ENCODE results near the gene TUBG2. TPM values are rescaled to one million over a fixed set of nuclear protein-coding genes. Genes with fewer than 3 reads are reported as not detected.
"Not testable (repeated sequence)": the region's sequence is repeated elsewhere in the genome, so short reads cannot be mapped to it uniquely, and the experiment has no call there.

TUBG2 gene
- total and polyA plus RNA-seq, 5 donors = 11.6 to 21.3 (median 18.8) TPM

GRCh38 chr17:42655528-42655927 lies 3.6 kb upstream of the TUBG2 start:
- Histone ChIP-seq H3K9me3 (ENCODE audit: control insufficient read depth, low read length) (no peaks in the 10 kb centered on the region), H3K4me3 (ENCODE audit: low read length) (no peak overlapping the region), H3K27ac (ENCODE audit: low read length) (no peak overlapping the region), H3K27me3 (ENCODE audit: control insufficient read depth, insufficient read depth) (no peaks in the 10 kb centered on the region), H3K4me1 (ENCODE audit: control insufficient read depth, insufficient read depth, low read length) (peaks cover under 1% of the 10 kb centered on the region)
- no peak for DNase-seq
- 69% methylated on average over 2 of the region's 2 CpGs for WGBS
- intact Hi-C loops (cut with DNase I) = no loop called here
- no peak for ATAC-seq

- Histone ChIP-seq H3K4me3 (ENCODE audit: low read length) (no peak overlapping the region), H3K27me3 (ENCODE audit: control insufficient read depth, insufficient read depth) (no peaks in the 10 kb centered on the region), H3K27ac (ENCODE audit: low read length) (no peak overlapping the region), H3K9me3 (ENCODE audit: control insufficient read depth, low read length) (no peaks in the 10 kb centered on the region), H3K4me1 (ENCODE audit: control insufficient read depth, insufficient read depth, low read length) (peaks cover 4% of the 10 kb centered on the region)
- no peak for DNase-seq
- ATAC-seq = no peak
- intact Hi-C loops (cut with DNase I) = no loop called here
- WGBS = 88% methylated on average over 9 of the region's 9 CpGs
Measured at GRCh38 chr17:42657824-42658588, 1.1 kb upstream of the TUBG2 start.

GRCh38 chr17:42659932-42660274 lies 819 bp downstream of the TUBG2 start:
- H3K27me3 ChIP-seq (ENCODE audit: control insufficient read depth, insufficient read depth); H3K27ac ChIP-seq (ENCODE audit: low read length); H3K4me3 ChIP-seq (ENCODE audit: low read length); intact Hi-C loops (cut with DNase I); DNase-seq; H3K9me3 ChIP-seq (ENCODE audit: control insufficient read depth, low read length); H3K4me1 ChIP-seq (ENCODE audit: control insufficient read depth, insufficient read depth, low read length): not testable (repeated sequence)
- WGBS = 100% methylated on average over 1 of the region's 14 CpGs
- peak; percentile 54 to 55 for ATAC-seq

GRCh38 chr17:42660692-42661345 lies 1.7 kb downstream of the TUBG2 start:
- intact Hi-C loops (cut with DNase I) = no loop called here
- no peak overlapping the region for H3K4me3 ChIP-seq (ENCODE audit: low read length)
- H3K9me3 ChIP-seq (ENCODE audit: control insufficient read depth, low read length) = no peaks in the 10 kb centered on the region
- DNase-seq = no peak
- no peak for ATAC-seq
- H3K4me1 ChIP-seq (ENCODE audit: control insufficient read depth, insufficient read depth, low read length) = peaks cover 4% of the 10 kb centered on the region
- 46% methylated on average over 7 of the region's 7 CpGs for WGBS
- no peaks in the 10 kb centered on the region for H3K27me3 ChIP-seq (ENCODE audit: control insufficient read depth, insufficient read depth)
- H3K27ac ChIP-seq (ENCODE audit: low read length) = no peak overlapping the region

DNA sequence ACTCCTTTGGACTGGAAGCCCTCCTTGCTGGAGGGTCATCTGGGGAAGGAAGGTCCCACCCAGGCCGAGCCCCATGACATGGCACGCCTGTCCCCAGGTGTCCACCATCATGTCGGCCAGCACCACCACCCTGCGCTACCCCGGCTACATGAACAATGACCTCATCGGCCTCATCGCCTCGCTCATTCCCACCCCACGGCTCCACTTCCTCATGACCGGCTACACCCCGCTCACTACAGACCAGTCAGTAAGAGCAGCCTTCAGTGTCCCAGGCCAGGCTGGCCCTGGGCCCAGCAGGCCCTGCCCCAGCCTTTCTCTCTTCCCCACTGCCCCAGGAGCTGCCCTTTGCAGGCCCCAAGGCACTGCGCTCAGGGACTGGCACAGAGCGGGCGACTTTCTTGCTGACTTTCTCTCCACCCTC lies 6.5 kb downstream of the TUBG2 start:
- Histone ChIP-seq H3K4me1 (ENCODE audit: control insufficient read depth, insufficient read depth, low read length) (peaks cover 10% of the 10 kb centered on the region), H3K27me3 (ENCODE audit: control insufficient read depth, insufficient read depth) (no peaks in the 10 kb centered on the region), H3K27ac (ENCODE audit: low read length) (no peak overlapping the region), H3K9me3 (ENCODE audit: control insufficient read depth, low read length) (no peaks in the 10 kb centered on the region), H3K4me3 (ENCODE audit: low read length) (no peak overlapping the region)
- intact Hi-C loops (cut with DNase I) = no loop called here
- WGBS = 81% methylated on average over 14 of the region's 14 CpGs
- ATAC-seq = no peak
- DNase-seq = peak in 1 of 3 donors; percentile 64

DNA sequence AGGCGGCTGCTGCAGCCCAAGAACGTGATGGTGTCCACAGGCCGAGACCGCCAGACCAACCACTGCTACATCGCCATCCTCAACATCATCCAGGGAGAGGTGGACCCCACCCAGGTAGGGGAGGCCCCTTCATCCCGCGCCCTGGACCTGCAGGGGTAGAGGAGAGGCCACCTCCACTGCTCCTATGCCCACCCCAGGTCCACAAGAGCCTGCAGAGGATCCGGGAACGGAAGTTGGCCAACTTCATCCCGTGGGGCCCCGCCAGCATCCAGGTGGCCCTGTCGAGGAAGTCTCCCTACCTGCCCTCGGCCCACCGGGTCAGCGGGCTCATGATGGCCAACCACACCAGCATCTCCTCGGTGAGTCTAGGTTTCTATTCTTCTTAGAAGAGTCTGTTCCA lies 7.0 kb downstream of the TUBG2 start:
- H3K4me3 ChIP-seq (ENCODE audit: low read length); H3K27ac ChIP-seq (ENCODE audit: low read length); intact Hi-C loops (cut with DNase I); H3K27me3 ChIP-seq (ENCODE audit: control insufficient read depth, insufficient read depth); H3K9me3 ChIP-seq (ENCODE audit: control insufficient read depth, low read length); ATAC-seq; H3K4me1 ChIP-seq (ENCODE audit: control insufficient read depth, insufficient read depth, low read length): not testable (repeated sequence)
- 88% methylated on average over 12 of the region's 16 CpGs for WGBS
- peak in 1 of 3 donors; percentile 51 for DNase-seq

GRCh38 chr17:42667088-42667951 lies 8.2 kb downstream of the TUBG2 start:
- Histone ChIP-seq H3K27ac (ENCODE audit: low read length) (peak overlapping the region; percentile 61), H3K27me3 (ENCODE audit: control insufficient read depth, insufficient read depth) (no peaks in the 10 kb centered on the region), H3K4me1 (ENCODE audit: control insufficient read depth, insufficient read depth, low read length) (peaks cover 7% of the 10 kb centered on the region), H3K9me3 (ENCODE audit: control insufficient read depth, low read length) (no peaks in the 10 kb centered on the region), H3K4me3 (ENCODE audit: low read length) (no peak overlapping the region)
- ATAC-seq (peak; percentile 44 to 69), DNase-seq (peak in 1 of 3 donors; percentile 77)
- intact Hi-C loops (cut with DNase I) = no loop called here
- 29% methylated on average over 7 of the region's 7 CpGs for whole genome bisulfite sequencing

DNA sequence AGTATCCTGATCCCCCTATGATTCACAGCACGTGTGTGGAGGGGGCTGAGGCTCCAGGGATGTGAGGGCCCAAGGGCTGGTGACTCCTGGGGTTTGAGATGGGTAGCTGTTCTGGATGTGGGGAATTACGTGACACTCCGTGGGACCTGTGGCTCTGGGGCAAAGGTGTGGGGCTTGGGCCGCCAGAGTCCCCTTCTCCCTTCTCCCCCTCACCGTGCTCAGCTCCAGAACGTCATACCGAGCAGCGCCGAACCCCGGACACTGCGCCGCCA lies 10.6 kb downstream of the TUBG2 start:
- H3K4me1 ChIP-seq (ENCODE audit: control insufficient read depth, insufficient read depth, low read length) = peaks cover 9% of the 10 kb centered on the region
- no peaks in the 10 kb centered on the region for H3K27me3 ChIP-seq (ENCODE audit: control insufficient read depth, insufficient read depth)
- H3K9me3 ChIP-seq (ENCODE audit: control insufficient read depth, low read length) = no peaks in the 10 kb centered on the region
- no peak overlapping the region for H3K27ac ChIP-seq (ENCODE audit: low read length)
- no peak overlapping the region for H3K4me3 ChIP-seq (ENCODE audit: low read length)
- ATAC-seq (no peak), DNase-seq (no peak)
- intact Hi-C loops (cut with DNase I) = no loop called here
- 82% methylated on average over 12 of the region's 12 CpGs for WGBS

GRCh38 chr17:42669977-42670788 lies 11.1 kb downstream of the TUBG2 start:
- Histone ChIP-seq H3K4me1 (ENCODE audit: control insufficient read depth, insufficient read depth, low read length) (peaks cover 11% of the 10 kb centered on the region), H3K4me3 (ENCODE audit: low read length) (no peak overlapping the region), H3K27ac (ENCODE audit: low read length) (no peak overlapping the region), H3K27me3 (ENCODE audit: control insufficient read depth, insufficient read depth) (no peaks in the 10 kb centered on the region), H3K9me3 (ENCODE audit: control insufficient read depth, low read length) (no peaks in the 10 kb centered on the region)
- DNase-seq = peak in 2 of 3 donors; percentile 53 to 68
- 67% methylated on average over 87 of the region's 87 CpGs for WGBS
- intact Hi-C loops (cut with DNase I) = loop anchor here in 1 of 4 donors (10.0 kb wide), 1 partner anchor 65 kb away; the partner anchor contains the start of genes RETREG3 and TUBG1
- ATAC-seq = no peak

DNA sequence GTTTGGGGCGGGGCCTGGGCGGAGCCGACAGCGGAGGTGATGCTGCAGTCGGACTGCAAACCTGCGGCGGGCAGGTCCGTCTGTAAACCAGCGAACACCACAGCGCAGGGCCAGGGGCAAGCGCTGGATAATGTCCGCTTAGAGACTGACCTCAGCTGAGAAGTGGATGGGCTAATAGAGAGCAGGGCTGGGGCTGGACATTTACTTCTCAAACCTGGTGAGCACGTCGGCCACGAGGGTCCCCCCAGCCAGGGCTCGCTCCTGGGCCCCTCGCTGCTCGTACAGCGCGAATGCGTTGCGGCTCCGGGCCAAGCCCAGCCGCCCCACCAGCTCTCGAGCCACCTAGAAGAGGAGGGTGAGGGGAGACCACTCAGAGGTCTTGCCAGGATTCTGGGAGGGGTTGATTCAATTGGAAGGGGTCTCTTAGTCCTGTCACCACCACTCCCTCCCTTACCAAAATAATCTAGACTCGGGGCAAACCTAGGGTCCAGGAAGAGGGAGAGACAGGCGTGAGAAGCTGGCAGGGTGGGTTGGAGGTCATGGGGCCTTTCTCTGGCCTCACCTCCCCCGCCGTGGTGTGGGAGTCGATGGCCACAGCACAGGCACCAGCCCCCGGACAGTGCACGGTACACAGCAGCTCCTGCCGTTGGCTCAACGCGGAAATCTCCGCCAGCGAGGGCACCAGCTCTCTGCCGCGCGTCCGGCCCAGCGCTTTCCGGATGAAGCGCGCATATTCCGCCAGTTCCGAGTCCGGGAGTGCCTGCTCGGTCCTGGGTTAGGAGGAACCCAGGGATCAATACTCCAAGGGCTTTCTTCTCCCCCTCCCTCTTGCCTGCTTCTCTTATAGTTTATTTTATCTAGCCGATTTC lies 11.9 kb downstream of the TUBG2 start:
- 79% methylated on average over 50 of the region's 50 CpGs for WGBS
- DNase-seq (peak in 2 of 3 donors; percentile 53 to 68), ATAC-seq (no peak)
- Histone ChIP-seq H3K27ac (ENCODE audit: low read length) (no peak overlapping the region), H3K9me3 (ENCODE audit: control insufficient read depth, low read length) (no peaks in the 10 kb centered on the region), H3K4me1 (ENCODE audit: control insufficient read depth, insufficient read depth, low read length) (peaks cover 11% of the 10 kb centered on the region), H3K4me3 (ENCODE audit: low read length) (no peak overlapping the region), H3K27me3 (ENCODE audit: control insufficient read depth, insufficient read depth) (no peaks in the 10 kb centered on the region)
- intact Hi-C loops (cut with DNase I) = loop anchor here in 1 of 4 donors (10.0 kb wide), 1 partner anchor 66 kb away; the partner anchor contains the start of genes RETREG3 and TUBG1
